Transverse colon (tissue), 4 donors: ENCODE measurements around the gene MAGI2. TPM values are rescaled to one million over a fixed set of nuclear protein-coding genes. Genes with fewer than 3 reads are reported as not detected.

ENCODE experiments used
- DNase-seq: peaks from one replicate; pipeline ENCODE4 v3.0.0-alpha.2; 2019
- H3K27ac ChIP-seq, 4 donors: fragments of 200-600 bp; sonication (generic); 2 replicates each; pipeline ENCODE4 v1.5.1; 2016 to 2018; ENCODE audit warnings: inconsistent platforms in 4 of 4
- H3K27me3 ChIP-seq: fragments of 200-600 bp; sonication (generic); 2 replicates; pipeline ENCODE4 v1.5.1; 2017; ENCODE audit warnings: inconsistent platforms
- H3K36me3 ChIP-seq, 4 donors: fragments of 200-600 bp; sonication (generic); 2 replicates each; pipeline ENCODE4 v1.5.1; 2017 to 2019; ENCODE audit warnings: inconsistent platforms in 4 of 4
- H3K4me1 ChIP-seq, 4 donors: fragments of 200-600 bp; sonication (generic); 2 replicates each; pipeline ENCODE4 v1.5.1; 2017 to 2020; ENCODE audit warnings: inconsistent platforms in 4 of 4
- H3K4me3 ChIP-seq, 4 donors: fragments of 200-600 bp; sonication (generic); 1 replicate in 1 of 4; 2 replicates in 3 of 4; pipeline versions ENCODE4 v1.5.1 to v1.6.1; 2017 to 2019; ENCODE audit warnings: inconsistent platforms in 4 of 4
- H3K9me3 ChIP-seq, 2 donors: fragments of 200-600 bp; sonication (generic); 2 replicates each; pipeline ENCODE4 v1.5.1; 2017 to 2019; ENCODE audit warnings: inconsistent platforms in 2 of 2
- EP300 ChIP-seq: sonication (generic); formaldehyde crosslinking; IDR thresholded peaks from one replicate; pipeline ENCODE4 v1.6.1; 2017; ENCODE audit warnings: antibody characterized with exemption, low read depth
- POLR2A ChIP-seq: fragments of 450-650 bp; IDR thresholded peaks from one replicate; pipeline ENCODE4 v1.6.1; 2016; ENCODE audit warnings: antibody characterized with exemption, mild to moderate bottlenecking, moderate library complexity
- POLR2AphosphoS5 ChIP-seq, 3 donors: sonication (generic); formaldehyde crosslinking; IDR thresholded peaks; one replicate each; pipeline ENCODE4 v1.6.1; 2016; ENCODE audit warnings: antibody characterized with exemption in 3 of 3
- WGBS, 2 donors: methylation state at CpG; one replicate each; pipeline ENCODE4 v1.1.5; 2018; ENCODE audit warnings: low coverage in 1 of 2; 5-methylcytosine and 5-hydroxymethylcytosine counted together
- in situ Hi-C, 4 donors: fragments of 200-750 bp; cut with MboI; loops; one replicate each; pipeline versions ENCODE4 v1.15.0 to v1.15.1; 2017; ENCODE audit warnings: low sequenced_read_pairs in 3 of 4, low pct_ligation_motif_present in 1 of 4, low pct_unique_long_range_greater_than_20kb in 1 of 4
- intact Hi-C: fragments of 100-400 bp; cut with DNase I; formaldehyde crosslinking; loops from one replicate; pipeline ENCODE4 v1.15.1; 2023; ENCODE audit warnings: low total_unique reads
- total RNA-seq, 4 donors: library from RNA; depleted of rRNA; stranded (reverse); fragments of >200 nt; gene quantifications; one replicate each; pipeline ENCODE4 v1.1.0, GENCODE V29; 2016
- TF ChIP-seq, protein P1 (sequence below), 5 experiments: fragments of 200-600 bp in 3 of 5; fragments of 450-650 bp in 2 of 5; sonication (generic) in 3 of 5; IDR thresholded peaks; 1 replicate in 2 of 5; 2 replicates in 3 of 5; pipeline ENCODE4 v1.5.1; 2016 to 2017; ENCODE audit warnings: antibody characterized with exemption in 5 of 5, inconsistent platforms in 3 of 5, mild to moderate bottlenecking in 2 of 5, moderate library complexity in 1 of 5

The MAGI2 gene
- total RNA-seq, 4 donors from 2014 or later, result 1.6 to 9.7 (median 4.1) TPM

DNA sequence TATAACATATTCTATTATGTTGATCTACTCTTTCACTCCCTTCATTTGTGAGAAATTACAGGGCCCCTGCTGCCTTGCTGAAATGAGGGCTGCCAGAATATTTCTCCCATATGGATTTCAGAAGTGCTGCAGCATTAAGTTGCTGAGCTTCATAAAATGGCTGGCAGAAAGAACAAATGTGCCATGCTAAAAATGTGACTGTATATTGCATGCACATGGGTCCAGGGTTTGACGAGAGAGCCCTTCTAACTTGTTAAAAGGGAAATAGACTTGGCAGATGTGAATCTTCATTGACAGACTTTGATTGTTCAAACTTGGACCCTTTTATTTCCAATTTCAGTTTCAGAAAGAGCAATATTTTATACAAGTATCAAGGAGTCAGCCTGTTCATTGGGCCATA is 1186.3 kb downstream of the MAGI2 start:
- H3K9me3 ChIP-seq, result no peaks in the 10 kb centered on the region
- H3K4me1 ChIP-seq, result no peaks in the 10 kb centered on the region
- in situ Hi-C loops, result no loop called here
- H3K27ac ChIP-seq, result no peak overlapping the region
- 80 to 92% methylated on average over 1 of the region's 1 CpG for WGBS, 2 donors
- H3K36me3 ChIP-seq, result no peaks in the 10 kb centered on the region
- no peaks in the 10 kb centered on the region for H3K27me3 ChIP-seq
- no peak overlapping the region for H3K4me3 ChIP-seq
- TF ChIP-seq, protein P1, sequence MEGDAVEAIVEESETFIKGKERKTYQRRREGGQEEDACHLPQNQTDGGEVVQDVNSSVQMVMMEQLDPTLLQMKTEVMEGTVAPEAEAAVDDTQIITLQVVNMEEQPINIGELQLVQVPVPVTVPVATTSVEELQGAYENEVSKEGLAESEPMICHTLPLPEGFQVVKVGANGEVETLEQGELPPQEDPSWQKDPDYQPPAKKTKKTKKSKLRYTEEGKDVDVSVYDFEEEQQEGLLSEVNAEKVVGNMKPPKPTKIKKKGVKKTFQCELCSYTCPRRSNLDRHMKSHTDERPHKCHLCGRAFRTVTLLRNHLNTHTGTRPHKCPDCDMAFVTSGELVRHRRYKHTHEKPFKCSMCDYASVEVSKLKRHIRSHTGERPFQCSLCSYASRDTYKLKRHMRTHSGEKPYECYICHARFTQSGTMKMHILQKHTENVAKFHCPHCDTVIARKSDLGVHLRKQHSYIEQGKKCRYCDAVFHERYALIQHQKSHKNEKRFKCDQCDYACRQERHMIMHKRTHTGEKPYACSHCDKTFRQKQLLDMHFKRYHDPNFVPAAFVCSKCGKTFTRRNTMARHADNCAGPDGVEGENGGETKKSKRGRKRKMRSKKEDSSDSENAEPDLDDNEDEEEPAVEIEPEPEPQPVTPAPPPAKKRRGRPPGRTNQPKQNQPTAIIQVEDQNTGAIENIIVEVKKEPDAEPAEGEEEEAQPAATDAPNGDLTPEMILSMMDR (IDR thresholded peaks at IDR 0.05), result no peak
- no peak for TF ChIP-seq EP300
- TF ChIP-seq POLR2A, result no peak
- no peak for TF ChIP-seq POLR2AphosphoS5 (IDR thresholded peaks at IDR 0.05)
- intact Hi-C loops, result no loop called here
- DNase-seq, result no peak

DNA sequence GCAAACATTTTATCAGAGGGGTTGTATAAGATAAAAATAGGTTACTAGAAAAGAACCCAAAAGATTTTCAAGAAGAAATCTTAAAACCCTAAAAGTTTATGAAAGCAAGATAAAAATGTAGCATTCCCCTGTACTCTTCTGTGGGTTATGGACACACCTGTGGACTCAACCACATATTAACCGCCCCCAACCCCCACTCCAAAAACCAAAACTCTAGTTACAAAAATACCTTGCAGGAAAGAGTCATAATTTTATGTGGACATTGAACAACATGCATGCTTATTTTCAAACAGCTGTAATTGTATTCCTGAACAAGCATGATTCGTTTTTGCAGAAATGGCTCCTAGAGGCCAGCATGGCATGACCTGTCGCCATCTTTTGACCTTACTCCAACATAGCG is 1188.0 kb downstream of the MAGI2 start:
- no peak for TF ChIP-seq POLR2A
- TF ChIP-seq POLR2AphosphoS5 (IDR thresholded peaks at IDR 0.05), result no peak
- TF ChIP-seq, protein P1 (IDR thresholded peaks at IDR 0.05), result no peak
- TF ChIP-seq EP300, result no peak
- DNase-seq, result no peak
- 84 to 86% methylated on average over 4 of the region's 4 CpGs for WGBS, 2 donors
- Histone ChIP-seq H3K27me3 (no peaks in the 10 kb centered on the region), H3K36me3 (no peaks in the 10 kb centered on the region), H3K4me1 (no peaks in the 10 kb centered on the region), H3K27ac (no peak overlapping the region), H3K4me3 (no peak overlapping the region), H3K9me3 (no peaks in the 10 kb centered on the region)
- intact Hi-C loops, result no loop called here
- in situ Hi-C loops, result no loop called here

DNA sequence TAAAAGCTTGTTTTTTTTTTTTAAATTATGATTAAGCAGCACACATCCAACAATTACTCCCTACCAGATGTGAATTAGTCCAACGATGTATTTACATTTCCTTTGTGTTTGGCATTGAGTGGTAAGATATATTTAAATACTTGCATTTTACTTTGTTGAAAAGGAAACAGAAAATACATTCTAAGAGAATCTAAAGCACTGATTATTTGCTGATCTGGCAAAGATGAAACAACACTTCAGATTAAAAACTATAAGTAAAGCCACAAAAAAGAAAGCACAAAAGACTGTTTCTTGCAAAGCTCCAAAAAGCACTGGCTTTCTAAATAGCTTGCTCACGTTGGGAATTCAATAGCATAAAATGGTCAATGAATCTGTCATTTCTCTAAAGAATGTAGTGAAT is 1188.4 kb downstream of the MAGI2 start:
- Histone ChIP-seq H3K27me3 (no peaks in the 10 kb centered on the region), H3K27ac (no peak overlapping the region), H3K4me1 (no peaks in the 10 kb centered on the region), H3K4me3 (no peak overlapping the region), H3K36me3 (no peaks in the 10 kb centered on the region), H3K9me3 (no peaks in the 10 kb centered on the region)
- no peak for DNase-seq
- in situ Hi-C loops, result no loop called here
- intact Hi-C loops, result no loop called here
- no peak for TF ChIP-seq EP300
- TF ChIP-seq POLR2AphosphoS5 (IDR thresholded peaks at IDR 0.05), result no peak
- no peak for TF ChIP-seq POLR2A
- TF ChIP-seq, protein P1 (IDR thresholded peaks at IDR 0.05), result no peak
- WGBS, 2 donors, result 39 to 52% methylated on average over 2 of the region's 2 CpGs

DNA sequence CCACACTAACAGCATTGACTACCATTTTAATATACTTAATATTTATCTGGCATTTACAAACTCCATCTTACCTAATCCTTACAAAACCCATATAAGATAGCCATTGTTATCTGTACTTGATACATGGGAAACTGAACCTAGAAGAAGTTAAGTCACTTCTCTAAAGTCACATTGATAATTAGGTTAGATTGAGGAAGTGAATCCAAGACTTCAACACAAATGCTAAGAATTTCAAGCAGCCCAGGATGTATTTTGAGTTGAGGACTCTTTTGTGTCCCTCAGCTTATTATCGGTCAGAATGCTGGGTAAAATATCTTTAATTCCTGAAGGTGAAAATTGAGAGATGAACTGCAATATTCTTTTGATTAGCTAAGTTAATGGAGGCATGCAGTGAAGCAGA is 1189.4 kb downstream of the MAGI2 start:
- H3K4me3 ChIP-seq, result no peak overlapping the region
- H3K27me3 ChIP-seq, result no peaks in the 10 kb centered on the region
- TF ChIP-seq EP300, result no peak
- TF ChIP-seq, protein P1 (IDR thresholded peaks at IDR 0.05), result no peak
- no peak for TF ChIP-seq POLR2A
- H3K9me3 ChIP-seq, result no peaks in the 10 kb centered on the region
- in situ Hi-C loops (no loop called here), intact Hi-C loops (no loop called here)
- H3K27ac ChIP-seq, result no peak overlapping the region
- no peaks in the 10 kb centered on the region for H3K36me3 ChIP-seq
- H3K4me1 ChIP-seq, result no peaks in the 10 kb centered on the region
- DNase-seq, result no peak
- WGBS, 2 donors, result 88 to 100% methylated on average over 1 of the region's 1 CpG
